ENCODE measurements around the gene WDFY2. TPM values are rescaled to one million over a fixed set of nuclear protein-coding genes. Genes with fewer than 3 reads are reported as not detected.

WDFY2 gene
- total and polyA plus RNA-seq, 2 of the 13 experiments (the other 11 are each of a cell fraction or from before 2014, with no cell fraction given), result 22.6 to 27.0 TPM

DNA sequence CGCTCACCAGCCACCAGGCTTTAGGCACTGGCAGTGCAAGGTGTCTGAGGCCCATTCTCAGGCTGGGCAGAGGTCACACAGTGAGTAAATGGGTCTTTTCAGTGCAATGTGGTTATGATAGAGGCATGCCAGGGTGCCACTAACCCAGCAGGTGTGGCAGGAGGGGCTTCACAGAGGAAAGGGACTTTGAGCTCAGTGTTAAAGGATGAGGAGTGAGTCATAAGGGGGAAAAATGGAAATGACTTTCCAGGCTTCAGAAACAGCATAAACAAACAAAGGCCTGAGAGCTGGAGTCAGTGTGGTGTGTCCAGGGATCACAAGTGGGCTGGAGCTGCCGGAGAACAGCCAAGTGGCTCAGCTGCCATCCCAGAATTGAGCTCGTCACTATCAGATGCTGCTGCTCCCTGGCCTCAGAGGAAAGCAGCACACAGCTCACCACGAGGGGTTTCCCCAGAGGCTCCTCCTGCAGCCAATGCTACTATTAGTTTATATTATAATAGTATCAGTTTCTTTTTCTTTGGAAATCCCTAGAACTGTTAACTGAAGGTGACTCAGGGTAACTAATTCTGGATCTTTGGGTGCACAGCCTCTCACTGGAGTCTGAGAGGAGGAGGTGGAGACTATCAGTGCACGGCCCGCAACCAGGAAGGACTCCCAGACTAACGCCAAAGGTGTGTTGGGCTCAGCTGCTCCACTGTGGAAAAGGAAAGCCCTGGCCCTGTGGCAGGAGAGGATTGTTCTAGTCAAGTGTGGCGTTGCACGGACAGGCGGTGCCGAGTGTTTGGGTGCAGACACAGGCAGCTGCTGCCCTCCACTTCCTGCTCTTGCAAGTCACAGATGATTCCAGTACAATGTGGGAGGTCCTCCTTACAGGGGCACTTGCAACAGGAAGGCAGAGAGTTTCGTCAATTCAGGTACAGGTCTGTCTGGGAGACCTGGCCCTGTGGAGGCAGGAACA lies 180.2 kb downstream of the WDFY2 start (continued):
- peak; percentile 91 for TF ChIP-seq FOSL1 (CRISPR knock-in tag; IDR thresholded peaks at IDR 0.05; ENCODE audit: borderline replicate concordance)
- no peak for TF ChIP-seq ZFP41 (CRISPR knock-in tag; IDR thresholded peaks at IDR 0.05; ENCODE audit: borderline replicate concordance)
- TF ChIP-seq, protein P1, sequence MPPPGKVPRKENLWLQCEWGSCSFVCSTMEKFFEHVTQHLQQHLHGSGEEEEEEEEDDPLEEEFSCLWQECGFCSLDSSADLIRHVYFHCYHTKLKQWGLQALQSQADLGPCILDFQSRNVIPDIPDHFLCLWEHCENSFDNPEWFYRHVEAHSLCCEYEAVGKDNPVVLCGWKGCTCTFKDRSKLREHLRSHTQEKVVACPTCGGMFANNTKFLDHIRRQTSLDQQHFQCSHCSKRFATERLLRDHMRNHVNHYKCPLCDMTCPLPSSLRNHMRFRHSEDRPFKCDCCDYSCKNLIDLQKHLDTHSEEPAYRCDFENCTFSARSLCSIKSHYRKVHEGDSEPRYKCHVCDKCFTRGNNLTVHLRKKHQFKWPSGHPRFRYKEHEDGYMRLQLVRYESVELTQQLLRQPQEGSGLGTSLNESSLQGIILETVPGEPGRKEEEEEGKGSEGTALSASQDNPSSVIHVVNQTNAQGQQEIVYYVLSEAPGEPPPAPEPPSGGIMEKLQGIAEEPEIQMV (CRISPR knock-in tag; IDR thresholded peaks at IDR 0.05; ENCODE audit: low read depth), result 0 out of 2 replicates have a peak, but pooled peaks have one; percentile 31
- TF ChIP-seq, protein P2, sequence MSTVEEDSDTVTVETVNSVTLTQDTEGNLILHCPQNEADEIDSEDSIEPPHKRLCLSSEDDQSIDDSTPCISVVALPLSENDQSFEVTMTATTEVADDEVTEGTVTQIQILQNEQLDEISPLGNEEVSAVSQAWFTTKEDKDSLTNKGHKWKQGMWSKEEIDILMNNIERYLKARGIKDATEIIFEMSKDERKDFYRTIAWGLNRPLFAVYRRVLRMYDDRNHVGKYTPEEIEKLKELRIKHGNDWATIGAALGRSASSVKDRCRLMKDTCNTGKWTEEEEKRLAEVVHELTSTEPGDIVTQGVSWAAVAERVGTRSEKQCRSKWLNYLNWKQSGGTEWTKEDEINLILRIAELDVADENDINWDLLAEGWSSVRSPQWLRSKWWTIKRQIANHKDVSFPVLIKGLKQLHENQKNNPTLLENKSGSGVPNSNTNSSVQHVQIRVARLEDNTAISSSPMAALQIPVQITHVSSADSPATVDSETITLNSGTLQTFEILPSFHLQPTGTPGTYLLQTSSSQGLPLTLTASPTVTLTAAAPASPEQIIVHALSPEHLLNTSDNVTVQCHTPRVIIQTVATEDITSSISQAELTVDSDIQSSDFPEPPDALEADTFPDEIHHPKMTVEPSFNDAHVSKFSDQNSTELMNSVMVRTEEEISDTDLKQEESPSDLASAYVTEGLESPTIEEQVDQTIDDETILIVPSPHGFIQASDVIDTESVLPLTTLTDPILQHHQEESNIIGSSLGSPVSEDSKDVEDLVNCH (CRISPR knock-in tag; IDR thresholded peaks at IDR 0.05), result no peak
- TF ChIP-seq ZNF781 (CRISPR knock-in tag; IDR thresholded peaks at IDR 0.05; ENCODE audit: borderline replicate concordance, not compliant biosample characterization), result no peak
- TF ChIP-seq, protein P3, sequence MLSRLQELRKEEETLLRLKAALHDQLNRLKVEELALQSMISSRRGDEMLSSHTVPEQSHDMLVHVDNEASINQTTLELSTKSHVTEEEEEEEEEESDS (CRISPR knock-in tag; IDR thresholded peaks at IDR 0.05; ENCODE audit: borderline replicate concordance), result no peak
- TF ChIP-seq, protein P4, sequence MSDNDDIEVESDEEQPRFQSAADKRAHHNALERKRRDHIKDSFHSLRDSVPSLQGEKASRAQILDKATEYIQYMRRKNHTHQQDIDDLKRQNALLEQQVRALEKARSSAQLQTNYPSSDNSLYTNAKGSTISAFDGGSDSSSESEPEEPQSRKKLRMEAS (IDR thresholded peaks at IDR 0.05), result peak; percentile 33; the same call in 1 of the 2 replicates
- TF ChIP-seq, protein P5, sequence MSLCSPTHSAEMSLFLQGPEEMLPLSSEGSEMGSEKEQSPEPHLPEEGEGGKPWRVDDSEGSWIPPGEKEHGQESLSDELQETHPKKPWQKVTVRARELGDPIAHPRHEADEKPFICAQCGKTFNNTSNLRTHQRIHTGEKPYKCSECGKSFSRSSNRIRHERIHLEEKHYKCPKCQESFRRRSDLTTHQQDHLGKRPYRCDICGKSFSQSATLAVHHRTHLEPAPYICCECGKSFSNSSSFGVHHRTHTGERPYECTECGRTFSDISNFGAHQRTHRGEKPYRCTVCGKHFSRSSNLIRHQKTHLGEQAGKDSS (CRISPR knock-in tag; IDR thresholded peaks at IDR 0.05; ENCODE audit: borderline replicate concordance, low read depth), result peak; percentile 84
- TF ChIP-seq NR2F1 (CRISPR knock-in tag; IDR thresholded peaks at IDR 0.05), result 0 out of 4 replicates have a peak, but pooled peaks of 1 of the 2 experiments have one; percentile 28
- TF ChIP-seq, protein P6, sequence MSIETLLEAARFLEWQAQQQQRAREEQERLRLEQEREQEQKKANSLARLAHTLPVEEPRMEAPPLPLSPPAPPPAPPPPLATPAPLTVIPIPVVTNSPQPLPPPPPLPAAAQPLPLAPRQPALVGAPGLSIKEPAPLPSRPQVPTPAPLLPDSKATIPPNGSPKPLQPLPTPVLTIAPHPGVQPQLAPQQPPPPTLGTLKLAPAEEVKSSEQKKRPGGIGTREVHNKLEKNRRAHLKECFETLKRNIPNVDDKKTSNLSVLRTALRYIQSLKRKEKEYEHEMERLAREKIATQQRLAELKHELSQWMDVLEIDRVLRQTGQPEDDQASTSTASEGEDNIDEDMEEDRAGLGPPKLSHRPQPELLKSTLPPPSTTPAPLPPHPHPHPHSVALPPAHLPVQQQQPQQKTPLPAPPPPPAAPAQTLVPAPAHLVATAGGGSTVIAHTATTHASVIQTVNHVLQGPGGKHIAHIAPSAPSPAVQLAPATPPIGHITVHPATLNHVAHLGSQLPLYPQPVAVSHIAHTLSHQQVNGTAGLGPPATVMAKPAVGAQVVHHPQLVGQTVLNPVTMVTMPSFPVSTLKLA (IDR thresholded peaks at IDR 0.05), result 0 out of 2 replicates have a peak, but pooled peaks have one; percentile 3
- TF ChIP-seq KDM1A (CRISPR knock-in tag; IDR thresholded peaks at IDR 0.05), result 0 out of 2 replicates have a peak, but pooled peaks have one; percentile 31
- TF ChIP-seq ZFX (CRISPR knock-in tag; IDR thresholded peaks at IDR 0.05; ENCODE audit: low read depth), result peak; percentile 42; the same call in 1 of the 2 replicates
- peak; percentile 36; the same call in 1 of the 2 replicates for TF ChIP-seq ZFY (CRISPR knock-in tag; IDR thresholded peaks at IDR 0.05)
- TF ChIP-seq, protein P7, sequence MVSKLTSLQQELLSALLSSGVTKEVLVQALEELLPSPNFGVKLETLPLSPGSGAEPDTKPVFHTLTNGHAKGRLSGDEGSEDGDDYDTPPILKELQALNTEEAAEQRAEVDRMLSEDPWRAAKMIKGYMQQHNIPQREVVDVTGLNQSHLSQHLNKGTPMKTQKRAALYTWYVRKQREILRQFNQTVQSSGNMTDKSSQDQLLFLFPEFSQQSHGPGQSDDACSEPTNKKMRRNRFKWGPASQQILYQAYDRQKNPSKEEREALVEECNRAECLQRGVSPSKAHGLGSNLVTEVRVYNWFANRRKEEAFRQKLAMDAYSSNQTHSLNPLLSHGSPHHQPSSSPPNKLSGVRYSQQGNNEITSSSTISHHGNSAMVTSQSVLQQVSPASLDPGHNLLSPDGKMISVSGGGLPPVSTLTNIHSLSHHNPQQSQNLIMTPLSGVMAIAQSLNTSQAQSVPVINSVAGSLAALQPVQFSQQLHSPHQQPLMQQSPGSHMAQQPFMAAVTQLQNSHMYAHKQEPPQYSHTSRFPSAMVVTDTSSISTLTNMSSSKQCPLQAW (CRISPR knock-in tag; IDR thresholded peaks at IDR 0.05), result peak; percentile 49; the same call in 1 of the 2 replicates
- TF ChIP-seq, protein P8, sequence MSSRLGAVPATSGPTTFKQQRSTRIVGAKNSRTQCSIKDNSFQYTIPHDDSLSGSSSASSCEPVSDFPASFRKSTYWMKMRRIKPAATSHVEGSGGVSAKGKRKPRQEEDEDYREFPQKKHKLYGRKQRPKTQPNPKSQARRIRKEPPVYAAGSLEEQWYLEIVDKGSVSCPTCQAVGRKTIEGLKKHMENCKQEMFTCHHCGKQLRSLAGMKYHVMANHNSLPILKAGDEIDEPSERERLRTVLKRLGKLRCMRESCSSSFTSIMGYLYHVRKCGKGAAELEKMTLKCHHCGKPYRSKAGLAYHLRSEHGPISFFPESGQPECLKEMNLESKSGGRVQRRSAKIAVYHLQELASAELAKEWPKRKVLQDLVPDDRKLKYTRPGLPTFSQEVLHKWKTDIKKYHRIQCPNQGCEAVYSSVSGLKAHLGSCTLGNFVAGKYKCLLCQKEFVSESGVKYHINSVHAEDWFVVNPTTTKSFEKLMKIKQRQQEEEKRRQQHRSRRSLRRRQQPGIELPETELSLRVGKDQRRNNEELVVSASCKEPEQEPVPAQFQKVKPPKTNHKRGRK (CRISPR knock-in tag; IDR thresholded peaks at IDR 0.05), result no peak
- no peak for TF ChIP-seq ZNF17 (CRISPR knock-in tag; IDR thresholded peaks at IDR 0.05)

Data from HepG2 (cell line).